ENCODE data around the gene TMBIM1. TPM values are rescaled to one million over a fixed set of nuclear protein-coding genes. Genes with fewer than 3 reads are reported as not detected.

The TMBIM1 gene
- total and polyA plus RNA-seq, 8 donors: 56.6 to 196 (median 159) TPM

DNA sequence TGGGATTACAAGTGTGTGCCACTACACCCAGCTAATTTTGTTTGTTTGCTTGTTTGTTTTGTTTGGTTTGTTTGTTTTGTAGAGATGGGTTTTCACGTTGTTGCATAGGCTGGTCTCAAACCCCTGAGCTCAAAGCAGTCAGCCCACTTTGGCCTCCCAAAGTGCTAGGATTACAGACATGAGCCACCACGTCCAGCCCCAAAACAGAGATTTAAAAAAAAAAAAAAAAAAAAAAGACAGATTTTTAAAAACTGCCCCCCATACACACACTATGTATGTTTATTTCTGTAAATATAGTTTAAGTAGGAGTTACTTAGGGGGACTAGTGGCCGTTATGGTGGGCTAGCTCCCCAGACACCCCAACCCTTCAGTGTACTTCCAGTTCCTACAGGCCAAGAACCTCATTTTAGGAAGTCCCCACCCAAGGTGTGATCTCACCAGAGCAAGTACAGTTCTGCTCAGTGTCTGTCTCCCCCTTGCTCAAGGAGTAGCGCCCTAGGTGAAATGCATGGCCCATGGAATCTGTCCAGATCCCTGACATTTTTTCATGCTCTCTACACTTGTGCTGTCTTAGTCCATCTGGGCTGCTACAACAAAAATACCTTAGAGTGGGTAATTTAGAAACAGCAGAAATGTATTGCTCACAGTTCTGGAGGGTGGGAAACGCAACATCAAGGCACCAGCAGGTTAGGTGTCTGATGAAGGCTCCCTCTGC, 1.6 kb upstream of the TMBIM1 start:
- no peak for ATAC-seq
- peak overlapping the region; percentile 96 to 100 (median 98) for H3K27ac ChIP-seq
- H3K4me3 ChIP-seq: no peak overlapping the region
- intact Hi-C loops (cut with DNase I): no loop called here
- TF ChIP-seq, protein P1, sequence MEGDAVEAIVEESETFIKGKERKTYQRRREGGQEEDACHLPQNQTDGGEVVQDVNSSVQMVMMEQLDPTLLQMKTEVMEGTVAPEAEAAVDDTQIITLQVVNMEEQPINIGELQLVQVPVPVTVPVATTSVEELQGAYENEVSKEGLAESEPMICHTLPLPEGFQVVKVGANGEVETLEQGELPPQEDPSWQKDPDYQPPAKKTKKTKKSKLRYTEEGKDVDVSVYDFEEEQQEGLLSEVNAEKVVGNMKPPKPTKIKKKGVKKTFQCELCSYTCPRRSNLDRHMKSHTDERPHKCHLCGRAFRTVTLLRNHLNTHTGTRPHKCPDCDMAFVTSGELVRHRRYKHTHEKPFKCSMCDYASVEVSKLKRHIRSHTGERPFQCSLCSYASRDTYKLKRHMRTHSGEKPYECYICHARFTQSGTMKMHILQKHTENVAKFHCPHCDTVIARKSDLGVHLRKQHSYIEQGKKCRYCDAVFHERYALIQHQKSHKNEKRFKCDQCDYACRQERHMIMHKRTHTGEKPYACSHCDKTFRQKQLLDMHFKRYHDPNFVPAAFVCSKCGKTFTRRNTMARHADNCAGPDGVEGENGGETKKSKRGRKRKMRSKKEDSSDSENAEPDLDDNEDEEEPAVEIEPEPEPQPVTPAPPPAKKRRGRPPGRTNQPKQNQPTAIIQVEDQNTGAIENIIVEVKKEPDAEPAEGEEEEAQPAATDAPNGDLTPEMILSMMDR (IDR thresholded peaks at IDR 0.05): no peak
- peaks cover 22 to 56% (median 52%) of the 10 kb centered on the region in 3 donors for H3K4me1 ChIP-seq
- FAIRE-seq: no peak
- no peaks in the 10 kb centered on the region for H3K27me3 ChIP-seq
- H3K9me3 ChIP-seq: no peaks in the 10 kb centered on the region
- no peaks in the 10 kb centered on the region for H3K36me3 ChIP-seq
- peak in 1 of 6 donors; percentile 32 for DNase-seq
- WGBS, 2 donors: 36 to 37% methylated on average over 5 of the region's 5 CpGs

DNA sequence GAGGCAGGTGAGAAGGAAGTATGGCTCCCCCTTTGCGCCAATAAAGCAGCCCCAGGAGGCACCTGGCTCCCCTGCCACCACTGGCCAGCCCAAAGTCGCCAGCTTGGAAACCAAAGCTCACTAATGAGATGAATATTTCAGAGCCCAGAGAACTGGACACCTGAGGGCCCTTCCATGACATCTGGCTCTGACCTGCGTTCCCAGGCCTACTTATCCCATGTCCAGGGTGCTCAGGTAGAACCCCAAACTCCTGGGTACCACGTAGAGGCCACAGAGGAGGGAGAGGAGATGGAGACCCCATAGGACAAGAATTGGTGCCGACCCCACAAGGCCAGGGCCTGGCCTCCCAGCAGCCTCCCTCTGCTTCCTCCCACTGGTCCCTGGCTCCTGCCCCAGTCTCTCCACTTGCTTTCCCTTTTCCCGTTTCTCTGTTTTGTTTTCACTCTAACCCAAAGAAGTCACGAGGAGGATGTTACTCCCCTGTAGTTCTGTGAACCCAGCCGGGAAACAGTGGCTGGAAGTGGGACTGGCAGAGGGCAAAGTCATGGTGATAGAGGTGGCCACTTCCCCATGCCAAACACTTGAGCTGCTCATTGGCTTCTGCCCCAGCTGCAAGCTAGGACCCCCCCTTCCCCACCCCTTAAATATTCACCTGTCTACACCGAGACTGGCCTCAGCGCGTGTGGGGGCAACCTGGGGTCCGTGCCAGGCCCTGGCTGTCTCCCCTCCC, 820 bp downstream of the TMBIM1 start:
- peak in 2 of 6 donors; percentile 21 to 59 for DNase-seq
- no peaks in the 10 kb centered on the region for H3K9me3 ChIP-seq
- H3K4me1 ChIP-seq: peaks cover 42 to 69% (median 67%) of the 10 kb centered on the region in 3 donors
- H3K4me3 ChIP-seq: peak overlapping the region; percentile 61 to 91 (median 86)
- H3K36me3 ChIP-seq: no peaks in the 10 kb centered on the region
- peak overlapping the region; percentile 96 to 100 (median 98) for H3K27ac ChIP-seq
- FAIRE-seq: no peak
- 9 to 13% methylated on average over 11 to 12 of the region's 12 CpGs for WGBS, 2 donors
- ATAC-seq: peak in 3 of 4 donors; percentile 1 to 3 (median 1)
- H3K27me3 ChIP-seq: no peaks in the 10 kb centered on the region
- intact Hi-C loops (cut with DNase I): no loop called here
- TF ChIP-seq, protein P1 (IDR thresholded peaks at IDR 0.05): no peak

DNA sequence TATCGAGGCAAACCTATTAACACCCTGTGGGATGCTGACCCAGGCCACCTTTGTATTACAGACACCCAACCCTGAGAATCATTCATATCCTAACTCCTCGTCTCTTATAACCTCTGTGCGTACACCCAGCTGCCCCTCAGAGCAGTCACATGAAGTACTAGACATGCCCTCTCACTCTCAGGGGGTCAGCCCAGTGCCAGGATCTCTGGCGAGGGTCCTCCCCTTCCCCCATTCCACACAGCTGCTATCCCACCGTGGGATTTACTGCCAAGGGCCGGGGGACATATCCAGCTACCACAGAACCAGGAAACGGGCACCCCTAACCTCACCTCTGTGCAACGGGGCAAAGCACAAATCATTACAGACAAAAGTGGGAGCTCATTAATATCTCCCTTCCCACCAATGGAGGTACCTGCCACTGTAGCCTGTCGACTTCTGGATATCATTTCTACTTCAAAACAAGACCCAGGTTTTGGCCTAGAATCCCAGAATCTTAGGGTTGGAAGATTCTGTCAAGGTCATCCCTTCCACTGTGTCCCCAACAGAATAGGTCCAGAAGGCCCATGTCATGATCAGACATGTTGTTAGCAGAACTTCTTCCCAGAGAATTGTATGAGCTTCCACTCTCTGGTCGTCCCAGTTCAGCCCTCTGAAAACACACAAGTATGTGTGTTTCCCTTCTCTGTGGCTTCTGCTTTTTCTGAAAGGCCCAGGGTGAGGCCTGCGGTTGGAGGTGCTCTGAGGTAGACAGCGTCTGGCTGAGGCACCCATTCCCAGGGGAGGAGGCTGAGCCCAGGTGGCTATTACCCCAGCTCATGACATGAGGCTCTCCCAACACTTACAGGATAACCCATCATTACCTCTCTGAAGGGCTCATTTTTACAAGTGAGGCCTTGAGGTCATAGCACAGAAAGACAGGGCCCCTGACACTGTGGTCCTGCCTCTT, 1.7 kb downstream of the TMBIM1 start:
- TF ChIP-seq, protein P1 (IDR thresholded peaks at IDR 0.05): no peak
- Histone ChIP-seq H3K27me3 (no peaks in the 10 kb centered on the region), H3K4me1 (peaks cover 51 to 70% (median 67%) of the 10 kb centered on the region in 3 donors), H3K27ac (peak overlapping the region; percentile 96 to 100 (median 98)), H3K9me3 (no peaks in the 10 kb centered on the region), H3K4me3 (peak overlapping the region; percentile 61 to 91 (median 86)), H3K36me3 (no peaks in the 10 kb centered on the region)
- intact Hi-C loops (cut with DNase I): no loop called here
- DNase-seq (peak in 1 of 6 donors; percentile 15), FAIRE-seq (no peak), ATAC-seq (no peak)
- 7% methylated on average over 12 of the region's 12 CpGs for WGBS, 2 donors

DNA sequence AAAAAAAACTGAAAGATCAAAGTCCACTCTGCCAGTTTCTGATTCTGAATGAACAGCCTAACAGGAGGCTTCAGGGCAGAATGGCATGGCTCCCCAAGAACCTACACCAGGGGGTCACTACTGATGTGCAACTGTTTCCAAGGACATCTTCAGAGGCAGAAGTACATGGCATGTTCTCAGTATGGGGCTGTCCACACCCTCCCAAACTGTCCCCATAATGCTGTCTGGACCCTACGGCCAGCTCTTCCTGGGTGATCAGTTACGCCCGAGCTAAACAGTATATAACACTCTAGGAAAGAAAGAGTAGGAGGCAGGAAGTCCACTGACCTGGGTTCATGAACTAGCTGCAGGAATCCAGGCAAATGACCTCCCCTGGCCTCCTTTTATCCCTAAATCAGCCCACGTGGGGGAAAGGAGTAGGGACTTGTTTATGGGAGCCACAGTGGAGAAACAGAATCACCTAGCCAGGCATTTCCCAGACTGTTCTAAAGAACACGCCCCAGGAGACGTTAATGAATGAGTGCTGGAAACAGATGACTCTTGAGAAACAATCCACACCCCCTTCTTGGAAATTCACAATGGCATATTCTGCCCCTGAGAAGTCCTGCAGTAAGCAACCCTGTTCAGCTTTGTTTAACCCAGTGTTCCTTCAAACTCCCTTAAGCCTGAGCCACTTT, 2.5 kb downstream of the TMBIM1 start:
- peaks cover 59 to 75% (median 70%) of the 10 kb centered on the region in 3 donors for H3K4me1 ChIP-seq
- H3K9me3 ChIP-seq: no peaks in the 10 kb centered on the region
- ATAC-seq (no peak), FAIRE-seq (no peak), DNase-seq (peak in 1 of 6 donors; percentile 39)
- peak overlapping the region; percentile 96 to 100 (median 98) for H3K27ac ChIP-seq
- WGBS, 2 donors: 5 to 6% methylated on average over 6 of the region's 6 CpGs
- no peaks in the 10 kb centered on the region for H3K36me3 ChIP-seq
- H3K27me3 ChIP-seq: no peaks in the 10 kb centered on the region
- peak overlapping the region in 3 of 4 donors; percentile 83 to 91 (median 88) for H3K4me3 ChIP-seq
- TF ChIP-seq, protein P1 (IDR thresholded peaks at IDR 0.05): no peak
- intact Hi-C loops (cut with DNase I): no loop called here
